Kidney epithelial cell (primary cell): ENCODE results near the gene PPP1CA. TPM values are rescaled to one million over a fixed set of nuclear protein-coding genes. Genes with fewer than 3 reads are reported as not detected.

Experiments used
- DNase-seq: peaks from one replicate; pipeline ENCODE4 v3.0.0-alpha.2; 2010; ENCODE audit warnings: low read depth
- H3K27me3 ChIP-seq: 2 replicates; pipeline ENCODE4 v1.6.0; 2011; ENCODE audit warnings: low read length; ENCODE audit not compliant: control insufficient read depth, insufficient read depth
- H3K36me3 ChIP-seq: 2 replicates; pipeline ENCODE4 v1.5.1; 2011; ENCODE audit warnings: low read length; ENCODE audit not compliant: control insufficient read depth, insufficient read depth
- H3K4me3 ChIP-seq: 2 replicates; pipeline ENCODE4 v1.5.1; 2011; ENCODE audit warnings: low read depth, mild to moderate bottlenecking, control low read depth, low read length
- total RNA-seq: library from RNA; depleted of rRNA; stranded (reverse); fragments of >200 nt; gene quantifications from 2 replicates; pipeline ENCODE4 v1.2.3, GENCODE V29; 2015
- TF ChIP-seq, protein P1 (sequence below): IDR thresholded peaks from 2 replicates; pipeline ENCODE4 v1.5.1; 2011; ENCODE audit warnings: mild to moderate bottlenecking, moderate library complexity, low read length, control low read depth, inconsistent platforms; ENCODE audit not compliant: insufficient read depth, poor library complexity, severe bottlenecking

The PPP1CA gene
- total RNA-seq, 1 donor from 2014 or later = 319 TPM

DNA sequence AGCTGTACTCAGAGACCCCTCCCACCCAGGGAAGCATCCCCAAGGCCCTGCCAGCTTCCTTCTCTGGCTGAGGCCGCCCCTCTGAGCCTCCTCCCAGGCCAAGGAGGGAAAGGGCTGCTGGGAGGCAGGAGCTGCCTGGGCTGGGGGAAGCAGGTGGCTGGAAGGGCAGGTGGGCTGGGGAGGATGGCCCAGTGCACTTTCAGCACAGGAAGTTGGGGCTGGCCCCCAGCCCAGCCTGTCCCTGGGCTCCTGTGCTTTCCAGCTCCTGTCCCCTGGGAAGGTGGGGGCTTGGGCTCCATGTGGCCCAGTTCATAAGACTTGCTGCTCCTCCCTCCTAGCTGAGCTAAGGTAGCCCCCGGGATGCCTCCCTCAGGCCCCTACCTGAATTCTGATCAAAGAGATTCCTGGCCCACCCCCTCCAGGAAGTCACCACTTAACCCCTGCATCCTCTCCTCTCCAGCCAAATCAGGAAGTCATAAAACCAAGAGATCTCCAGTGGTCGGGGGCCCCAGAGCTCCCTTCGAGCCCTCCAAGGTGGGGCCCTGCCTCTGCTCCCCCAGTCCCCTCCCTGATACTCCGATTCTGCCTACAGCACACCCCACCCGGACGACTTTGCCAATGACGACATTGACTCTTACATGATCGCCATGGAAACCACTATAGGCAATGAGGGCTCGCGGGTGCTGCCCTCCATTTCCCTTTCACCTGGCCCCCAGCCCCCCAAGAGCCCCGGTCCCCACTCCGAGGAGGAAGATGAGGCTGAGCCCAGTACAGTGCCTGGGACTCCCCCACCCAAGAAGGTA is 4.9 kb downstream of the PPP1CA start:
- Histone ChIP-seq H3K36me3 (peaks cover 3% of the 10 kb centered on the region), H3K4me3 (no peak overlapping the region), H3K27me3 (no peaks in the 10 kb centered on the region)
- no peak for DNase-seq
- TF ChIP-seq, protein P1, sequence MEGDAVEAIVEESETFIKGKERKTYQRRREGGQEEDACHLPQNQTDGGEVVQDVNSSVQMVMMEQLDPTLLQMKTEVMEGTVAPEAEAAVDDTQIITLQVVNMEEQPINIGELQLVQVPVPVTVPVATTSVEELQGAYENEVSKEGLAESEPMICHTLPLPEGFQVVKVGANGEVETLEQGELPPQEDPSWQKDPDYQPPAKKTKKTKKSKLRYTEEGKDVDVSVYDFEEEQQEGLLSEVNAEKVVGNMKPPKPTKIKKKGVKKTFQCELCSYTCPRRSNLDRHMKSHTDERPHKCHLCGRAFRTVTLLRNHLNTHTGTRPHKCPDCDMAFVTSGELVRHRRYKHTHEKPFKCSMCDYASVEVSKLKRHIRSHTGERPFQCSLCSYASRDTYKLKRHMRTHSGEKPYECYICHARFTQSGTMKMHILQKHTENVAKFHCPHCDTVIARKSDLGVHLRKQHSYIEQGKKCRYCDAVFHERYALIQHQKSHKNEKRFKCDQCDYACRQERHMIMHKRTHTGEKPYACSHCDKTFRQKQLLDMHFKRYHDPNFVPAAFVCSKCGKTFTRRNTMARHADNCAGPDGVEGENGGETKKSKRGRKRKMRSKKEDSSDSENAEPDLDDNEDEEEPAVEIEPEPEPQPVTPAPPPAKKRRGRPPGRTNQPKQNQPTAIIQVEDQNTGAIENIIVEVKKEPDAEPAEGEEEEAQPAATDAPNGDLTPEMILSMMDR = no peak

DNA sequence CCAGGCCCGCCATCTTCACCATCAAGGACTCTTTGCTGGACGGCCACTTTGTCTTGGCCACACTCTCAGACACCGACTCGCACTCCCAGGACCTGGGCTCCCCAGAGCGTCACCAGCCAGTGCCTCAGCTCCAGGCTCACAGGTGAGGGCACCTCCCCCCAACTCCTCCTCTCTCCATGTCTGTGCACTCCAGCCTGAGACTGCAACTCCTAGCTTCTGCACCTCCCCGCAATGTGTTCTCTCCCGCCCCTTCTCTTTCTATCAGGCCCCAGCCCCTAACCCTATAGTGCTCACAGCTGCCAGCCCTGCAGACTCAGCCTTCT is 5.4 kb downstream of the PPP1CA start:
- Histone ChIP-seq H3K4me3 (no peak overlapping the region), H3K36me3 (peaks cover 3% of the 10 kb centered on the region), H3K27me3 (no peaks in the 10 kb centered on the region)
- TF ChIP-seq, protein P1 = no peak
- DNase-seq = no peak

DNA sequence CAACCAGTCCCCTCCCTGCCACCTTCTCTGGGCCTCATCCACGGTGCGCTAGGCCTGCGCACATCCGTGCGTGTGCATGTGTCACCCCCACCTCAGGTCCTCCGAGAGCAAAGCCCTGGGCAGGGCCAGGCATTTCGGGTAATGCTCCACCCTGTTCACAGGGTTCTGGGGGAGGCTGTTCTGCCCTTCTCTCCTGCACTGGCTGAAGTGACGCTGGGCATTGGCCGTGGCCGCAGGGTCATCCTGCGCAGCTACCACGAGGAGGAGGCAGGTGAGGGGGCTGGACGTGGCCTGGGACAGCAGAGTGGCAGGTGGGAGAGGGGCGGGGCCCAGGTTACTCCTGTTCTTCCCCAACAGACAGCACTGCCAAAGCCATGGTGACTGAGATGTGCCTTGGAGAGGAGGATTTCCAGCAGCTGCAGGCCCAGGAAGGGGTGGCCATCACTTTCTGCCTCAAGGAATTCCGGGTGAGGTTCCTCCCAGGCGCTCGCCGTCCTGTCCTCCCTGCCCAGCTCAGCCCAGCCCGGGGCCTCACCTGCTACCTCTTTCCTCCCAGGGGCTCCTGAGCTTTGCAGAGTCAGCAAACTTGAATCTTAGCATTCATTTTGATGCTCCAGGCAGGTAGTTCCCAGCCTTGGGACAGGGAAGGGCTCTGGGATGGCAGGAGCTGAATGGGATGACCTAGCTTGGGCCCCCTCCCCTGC is 6.0 kb downstream of the PPP1CA start:
- Histone ChIP-seq H3K4me3 (no peak overlapping the region), H3K27me3 (no peaks in the 10 kb centered on the region), H3K36me3 (peaks cover 3% of the 10 kb centered on the region)
- DNase-seq = no peak
- TF ChIP-seq, protein P1 = no peak

DNA sequence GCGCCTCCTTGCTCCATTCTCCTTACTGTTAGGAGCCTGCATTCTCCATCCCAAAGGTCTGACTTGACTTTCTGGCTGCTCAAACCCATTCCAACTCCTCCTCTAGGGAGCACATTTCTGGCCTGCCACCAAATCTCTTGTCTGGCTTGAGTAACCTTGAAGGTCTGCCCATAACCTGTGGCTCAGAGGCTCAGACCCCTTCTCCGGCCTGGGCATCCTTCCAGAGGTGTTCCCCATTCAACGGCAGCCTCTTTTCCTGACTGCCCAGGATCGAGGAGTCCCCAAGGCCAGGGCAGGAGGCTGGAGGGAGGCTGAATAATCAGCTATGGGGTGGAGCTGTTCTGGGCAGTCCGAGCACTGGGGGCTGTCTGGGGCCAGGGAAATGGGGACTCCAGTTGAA is 7.7 kb downstream of the PPP1CA start:
- Histone ChIP-seq H3K4me3 (no peak overlapping the region), H3K27me3 (no peaks in the 10 kb centered on the region), H3K36me3 (no peaks in the 10 kb centered on the region)
- no peak for DNase-seq
- TF ChIP-seq, protein P1 = no peak

DNA sequence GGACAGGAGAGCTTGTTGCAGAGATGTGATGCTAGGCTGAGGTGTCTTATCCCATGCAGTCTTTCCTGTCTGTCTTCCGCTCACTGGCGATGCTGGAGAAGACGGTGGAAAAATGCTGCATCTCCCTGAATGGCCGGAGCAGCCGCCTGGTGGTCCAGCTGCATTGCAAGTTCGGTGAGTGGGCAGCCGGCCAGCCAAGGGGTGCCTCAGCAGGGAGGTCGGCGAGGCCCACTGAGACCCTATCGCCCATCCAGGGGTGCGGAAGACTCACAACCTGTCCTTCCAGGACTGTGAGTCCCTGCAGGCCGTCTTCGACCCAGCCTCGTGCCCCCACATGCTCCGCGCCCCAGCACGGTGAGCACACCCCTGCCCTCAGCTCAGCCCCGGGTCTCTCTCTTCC is 8.2 kb downstream of the PPP1CA start:
- DNase-seq = no peak
- TF ChIP-seq, protein P1 = no peak
- H3K27me3 ChIP-seq = no peaks in the 10 kb centered on the region
- no peaks in the 10 kb centered on the region for H3K36me3 ChIP-seq
- no peak overlapping the region for H3K4me3 ChIP-seq

DNA sequence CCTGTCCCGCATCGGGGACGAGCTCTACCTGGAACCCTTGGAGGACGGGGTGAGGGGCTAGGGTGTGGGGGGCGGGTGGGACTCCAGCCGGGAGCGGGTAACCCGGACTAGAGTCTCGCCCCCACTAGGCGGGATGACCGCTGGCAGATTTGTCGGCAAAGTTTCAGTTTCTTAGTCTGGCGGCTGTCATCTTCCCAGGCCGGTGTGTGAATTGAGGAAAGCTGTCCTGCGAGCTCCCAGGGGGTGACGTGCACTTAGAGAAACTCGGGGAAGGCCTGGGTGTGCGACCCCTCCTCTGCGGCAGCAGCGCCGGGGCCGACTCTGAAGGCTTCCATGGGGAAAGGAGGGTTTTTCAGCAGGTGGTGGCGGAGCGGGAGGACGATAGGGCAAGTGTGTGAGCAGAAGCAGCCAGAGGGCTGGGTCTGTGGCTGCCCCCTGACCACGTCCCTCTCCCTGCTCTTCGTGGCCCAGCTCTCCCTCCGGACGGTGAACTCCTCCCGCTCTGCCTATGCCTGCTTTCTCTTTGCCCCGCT is 9.4 kb downstream of the PPP1CA start:
- TF ChIP-seq, protein P1 = no peak
- Histone ChIP-seq H3K36me3 (no peaks in the 10 kb centered on the region), H3K27me3 (no peaks in the 10 kb centered on the region), H3K4me3 (peak overlapping the region; percentile 75)
- no peak for DNase-seq
